Mesendoderm (in vitro differentiated cells): ENCODE results near the gene CFAP20. TPM values are rescaled to one million over a fixed set of nuclear protein-coding genes. Genes with fewer than 3 reads are reported as not detected.
A peak's percentile ranks its signal among the peaks of the same experiment; 100 is the strongest.

Source experiments
- DNase-seq: peaks from one replicate; pipeline ENCODE4 v3.0.0; 2013
- H2AK5ac ChIP-seq: 2 replicates; pipeline ENCODE4 v1.6.1; 2013; ENCODE audit warnings: low read length, inconsistent platforms
- H2BK120ac ChIP-seq: 2 replicates; pipeline ENCODE4 v1.6.1; 2013; ENCODE audit warnings: low read depth, mild to moderate bottlenecking, low read length, moderate library complexity, mixed read lengths
- H2BK15ac ChIP-seq: replicated peaks from 2 replicates; pipeline ENCODE4 v1.6.1; 2013; ENCODE audit warnings: low read depth, mild to moderate bottlenecking, moderate library complexity
- H2BK5ac ChIP-seq: 2 replicates; pipeline ENCODE4 v1.6.1; 2013; ENCODE audit warnings: low read length, inconsistent platforms
- H3K18ac ChIP-seq: 2 replicates; pipeline ENCODE4 v1.6.1; 2013; ENCODE audit warnings: mild to moderate bottlenecking, low read length, mixed read lengths
- H3K23ac ChIP-seq: one replicate; pipeline ENCODE4 v1.6.1; 2013; ENCODE audit warnings: low read length
- H3K27ac ChIP-seq: 2 replicates; pipeline ENCODE4 v1.5.1; 2013; ENCODE audit warnings: low read depth, mild to moderate bottlenecking, inconsistent platforms, low read length, moderate library complexity
- H3K27me3 ChIP-seq: 2 replicates; pipeline ENCODE4 v1.6.1; 2013; ENCODE audit warnings: low read length, control low read depth, mild to moderate bottlenecking, inconsistent platforms; ENCODE audit not compliant: insufficient read depth, poor library complexity
- H3K36me3 ChIP-seq: 2 replicates; pipeline ENCODE4 v1.6.1; 2013; ENCODE audit warnings: low read length, inconsistent platforms; ENCODE audit not compliant: control insufficient read depth, insufficient read depth
- H3K4ac ChIP-seq: one replicate; pipeline ENCODE4 v1.6.1; 2013; ENCODE audit warnings: low read depth, mild to moderate bottlenecking, low read length, moderate library complexity
- H3K4me1 ChIP-seq: 2 replicates; pipeline ENCODE4 v1.6.1; 2013; ENCODE audit warnings: low read depth, low read length, inconsistent platforms; ENCODE audit not compliant: control insufficient read depth
- H3K4me2 ChIP-seq: 2 replicates; pipeline ENCODE4 v1.6.1; 2013; ENCODE audit warnings: low read length
- H3K4me3 ChIP-seq: 2 replicates; pipeline ENCODE4 v1.5.1; 2013; ENCODE audit warnings: mild to moderate bottlenecking, low read length
- H3K56ac ChIP-seq: one replicate; pipeline ENCODE4 v1.6.1; 2013; ENCODE audit warnings: low read length
- H3K79me1 ChIP-seq: 2 replicates; pipeline ENCODE4 v1.6.1; 2013; ENCODE audit warnings: low read length, inconsistent platforms
- H3K79me2 ChIP-seq: 2 replicates; pipeline ENCODE4 v1.6.1; 2013; ENCODE audit warnings: mild to moderate bottlenecking, low read length; ENCODE audit not compliant: control insufficient read depth, insufficient read depth
- H3K9ac ChIP-seq: 2 replicates; pipeline ENCODE4 v1.6.1; 2013; ENCODE audit warnings: low read length, inconsistent platforms
- H4K5ac ChIP-seq: one replicate; pipeline ENCODE4 v1.6.1; 2013; ENCODE audit warnings: low read length
- H4K8ac ChIP-seq: one replicate; pipeline ENCODE4 v1.6.1; 2013; ENCODE audit warnings: low read depth, mild to moderate bottlenecking, control low read depth, low read length, moderate library complexity
- WGBS: extraction: QIAGEN DNeasy Blood & Tissue Kit; methylation state at CpG from one replicate; pipeline ENCODE4 v1.1.7; 2013; ENCODE audit warnings: low lambda C conversion rate, missing lambda C conversion rate; ENCODE audit not compliant: insufficient coverage; ENCODE audit errors: extremely low coverage; 5-methylcytosine and 5-hydroxymethylcytosine counted together
- polyA plus RNA-seq, 2 experiments: library from polyadenylated mRNA; stranded (reverse); fragments of 200-250 nt; gene quantifications; one replicate each; pipeline ENCODE4 v1.2.3, GENCODE V29; 2013

The CFAP20 gene
- polyA plus RNA-seq (2013, experiment 1 of 2) = 78.5 TPM
- 79.8 TPM for polyA plus RNA-seq (2013, experiment 2 of 2)

GRCh38 chr16:58129097-58129936 lies at the start of gene CFAP20:
Gene CFAP20 (minus strand): TSS chr16:58129381. CDS start chr16:58129115, 266 bp downstream.
- peak; percentile 100 for DNase-seq
- peak within 1 kb of the TSS; percentile 85 for H3K27ac ChIP-seq
- no peak within 1 kb of the TSS for H2BK15ac ChIP-seq
- H3K23ac ChIP-seq = no peak within 1 kb of the TSS
- no peak within 1 kb of the TSS for H2BK120ac ChIP-seq
- peaks cover 15% of the 10 kb centered on the region for H3K79me1 ChIP-seq
- H3K9ac ChIP-seq = peak within 1 kb of the TSS; percentile 78
- peak within 1 kb of the TSS; percentile 87 for H3K56ac ChIP-seq
- no peak within 1 kb of the TSS for H4K8ac ChIP-seq
- WGBS = no CpG with 5 or more reads among the region's 70 CpGs
- H3K36me3 ChIP-seq = no peaks in the 10 kb centered on the region
- peak within 1 kb of the TSS; percentile 70 for H3K18ac ChIP-seq
- H3K79me2 ChIP-seq = peaks cover 40% of the 10 kb centered on the region
- peaks cover 10% of the 10 kb centered on the region for H3K4me1 ChIP-seq
- H3K4me3 ChIP-seq = peak within 1 kb of the TSS; percentile 57
- H3K4ac ChIP-seq = peak within 1 kb of the TSS; percentile 22
- peak within 1 kb of the TSS; percentile 99 for H3K4me2 ChIP-seq
- H3K27me3 ChIP-seq = no peaks in the 10 kb centered on the region
- H4K5ac ChIP-seq = no peak within 1 kb of the TSS
- H2BK5ac ChIP-seq = no peak within 1 kb of the TSS
- no peak within 1 kb of the TSS for H2AK5ac ChIP-seq

DNA sequence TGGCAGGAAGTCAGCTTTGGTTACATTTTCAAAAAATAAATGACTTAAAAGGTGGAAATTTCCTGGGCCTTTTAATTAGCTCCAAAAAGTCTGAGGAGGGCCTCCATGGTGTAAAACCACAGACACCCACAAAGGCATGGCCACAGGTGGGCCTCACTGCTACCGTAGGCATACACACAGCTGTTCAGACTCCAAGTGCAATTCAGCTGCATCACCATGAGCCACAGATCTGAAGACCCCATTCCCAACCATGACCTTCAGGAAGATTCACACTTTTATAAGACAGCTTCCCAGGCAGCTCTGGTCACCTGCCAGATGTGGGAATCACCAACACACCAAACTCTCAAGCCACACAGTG lies 48.2 kb upstream of the CFAP20 start:
- Histone ChIP-seq H3K4me1 (no peaks in the 10 kb centered on the region), H3K27ac (no peak overlapping the region), H3K23ac (no peak overlapping the region), H3K56ac (no peak overlapping the region), H2BK120ac (no peak overlapping the region), H3K18ac (no peak overlapping the region), H2BK15ac (no peak overlapping the region), H2BK5ac (no peak overlapping the region), H3K4me3 (no peak overlapping the region), H3K27me3 (no peaks in the 10 kb centered on the region), H4K8ac (no peak overlapping the region), H3K4ac (no peak overlapping the region), H3K9ac (no peak overlapping the region), H3K36me3 (peaks cover 3% of the 10 kb centered on the region), H3K4me2 (no peak overlapping the region), H3K79me2 (peaks cover 5% of the 10 kb centered on the region), H2AK5ac (no peak overlapping the region), H4K5ac (no peak overlapping the region), H3K79me1 (peaks cover 17% of the 10 kb centered on the region)
- no peak for DNase-seq
- WGBS = no CpG with 5 or more reads among the region's 1 CpG

DNA sequence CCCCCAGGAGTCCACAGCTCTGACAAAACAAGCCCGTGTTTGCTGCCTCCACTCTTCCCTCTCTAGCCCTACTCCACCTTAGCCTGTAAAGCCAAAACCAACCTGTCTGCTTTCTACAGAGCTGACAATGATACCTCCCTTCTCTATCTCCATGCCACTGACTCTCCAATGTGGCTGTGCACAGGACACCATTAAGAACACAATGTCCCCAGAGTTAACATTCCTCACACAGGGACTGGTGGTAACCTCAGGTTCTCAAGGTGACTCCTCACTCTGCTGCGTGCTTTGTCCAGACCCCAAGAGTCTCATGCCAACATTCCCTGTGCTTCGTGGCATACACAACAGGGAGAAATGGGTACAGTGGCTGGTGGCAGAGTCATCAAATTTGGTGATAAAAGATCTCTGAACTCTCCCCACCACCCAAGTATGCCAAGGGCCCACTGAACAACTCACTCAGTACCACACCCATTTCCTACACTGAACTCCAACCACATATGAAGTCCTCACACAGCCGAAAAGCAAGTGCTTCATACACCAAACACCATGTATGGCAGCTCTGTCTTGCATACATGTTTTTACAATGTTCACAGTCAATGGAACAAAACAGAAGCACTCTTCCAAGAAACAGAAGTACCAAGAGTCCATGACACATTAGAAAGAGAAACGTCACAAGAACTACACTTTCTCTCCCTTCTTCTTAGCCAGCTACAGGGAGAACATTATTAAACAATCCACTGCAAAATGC lies 47.6 kb upstream of the CFAP20 start:
- H3K23ac ChIP-seq = no peak overlapping the region
- no peak overlapping the region for H4K8ac ChIP-seq
- H3K79me2 ChIP-seq = peaks cover 5% of the 10 kb centered on the region
- DNase-seq = no peak
- no peak overlapping the region for H2BK120ac ChIP-seq
- no peak overlapping the region for H3K4me2 ChIP-seq
- no peak overlapping the region for H2AK5ac ChIP-seq
- H4K5ac ChIP-seq = no peak overlapping the region
- no peaks in the 10 kb centered on the region for H3K27me3 ChIP-seq
- no CpG with 5 or more reads among the region's 5 CpGs for WGBS
- no peaks in the 10 kb centered on the region for H3K4me1 ChIP-seq
- no peak overlapping the region for H3K27ac ChIP-seq
- H3K9ac ChIP-seq = no peak overlapping the region
- no peak overlapping the region for H2BK15ac ChIP-seq
- no peak overlapping the region for H3K4me3 ChIP-seq
- peaks cover 17% of the 10 kb centered on the region for H3K79me1 ChIP-seq
- H3K18ac ChIP-seq = no peak overlapping the region
- H3K36me3 ChIP-seq = peaks cover 3% of the 10 kb centered on the region
- no peak overlapping the region for H3K56ac ChIP-seq
- H3K4ac ChIP-seq = no peak overlapping the region
- no peak overlapping the region for H2BK5ac ChIP-seq

- H3K27me3 ChIP-seq = no peaks in the 10 kb centered on the region
- no peak overlapping the region for H3K4me2 ChIP-seq
- H2BK15ac ChIP-seq = no peak overlapping the region
Observed at GRCh38 chr16:58170223-58170622, 41.0 kb upstream of the CFAP20 start.

GRCh38 chr16:58160855-58161254 lies 31.7 kb upstream of the CFAP20 start:
- no peak overlapping the region for H2BK120ac ChIP-seq
- no peak overlapping the region for H2BK15ac ChIP-seq
- H3K4me2 ChIP-seq = no peak overlapping the region
- H3K4me1 ChIP-seq = no peaks in the 10 kb centered on the region
- WGBS = no CpG with 5 or more reads among the region's 3 CpGs
- peaks cover 11% of the 10 kb centered on the region for H3K36me3 ChIP-seq
- H3K18ac ChIP-seq = no peak overlapping the region
- H3K27ac ChIP-seq = no peak overlapping the region
- H3K56ac ChIP-seq = no peak overlapping the region
- no peaks in the 10 kb centered on the region for H3K79me1 ChIP-seq
- DNase-seq = peak; percentile 52
- H2BK5ac ChIP-seq = no peak overlapping the region
- H4K8ac ChIP-seq = no peak overlapping the region
- no peak overlapping the region for H2AK5ac ChIP-seq
- H3K9ac ChIP-seq = no peak overlapping the region
- H3K4ac ChIP-seq = no peak overlapping the region
- no peak overlapping the region for H3K23ac ChIP-seq
- H3K4me3 ChIP-seq = no peak overlapping the region
- no peaks in the 10 kb centered on the region for H3K79me2 ChIP-seq
- H4K5ac ChIP-seq = no peak overlapping the region
- H3K27me3 ChIP-seq = no peaks in the 10 kb centered on the region

More at GRCh38 chr16:58170223-58170622, 41.0 kb upstream of the CFAP20 start:
- Histone ChIP-seq H2BK5ac (no peak overlapping the region), H3K23ac (no peak overlapping the region), H4K8ac (no peak overlapping the region), H3K56ac (no peak overlapping the region), H3K27ac (no peak overlapping the region), H3K9ac (no peak overlapping the region), H2AK5ac (no peak overlapping the region), H3K18ac (no peak overlapping the region), H3K4me1 (no peaks in the 10 kb centered on the region), H2BK120ac (no peak overlapping the region), H3K79me1 (peaks cover 3% of the 10 kb centered on the region), H4K5ac (no peak overlapping the region), H3K36me3 (peaks cover 20% of the 10 kb centered on the region), H3K4me3 (no peak overlapping the region), H3K79me2 (no peaks in the 10 kb centered on the region), H3K4ac (no peak overlapping the region)
- DNase-seq = no peak
- WGBS = no CpG with 5 or more reads among the region's 2 CpGs
